ENCODE measurements around the gene ZNF326. TPM values are rescaled to one million over a fixed set of nuclear protein-coding genes. Genes with fewer than 3 reads are reported as not detected.
"Not testable (repeated sequence)": the region's sequence is repeated elsewhere in the genome, so short reads cannot be mapped to it uniquely, and the experiment has no call there.

Gene ZNF326
- polyA plus RNA-seq, 1 donor: 89.1 TPM

GRCh38 chr1:89996450-89997110 lies 1.7 kb downstream of the ZNF326 start:
- no peak for DNase-seq

DNA sequence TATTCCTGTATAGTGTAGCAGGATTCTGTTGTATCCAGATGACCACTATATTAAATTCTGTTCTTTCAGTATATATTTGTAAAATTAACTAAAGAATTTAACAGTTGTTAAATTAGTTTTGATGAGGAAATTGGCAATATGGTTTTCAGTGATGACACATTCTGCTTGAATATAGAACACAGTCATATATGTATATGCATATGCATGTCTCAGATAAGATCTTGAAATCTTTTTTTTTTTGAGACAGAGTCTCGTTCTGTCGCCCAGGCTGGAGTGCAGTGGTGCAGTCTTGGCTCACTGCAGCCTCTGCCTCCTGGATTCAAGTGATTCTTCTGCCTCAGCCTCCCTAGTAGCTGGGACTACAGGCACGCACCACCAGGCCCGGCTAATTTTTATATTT lies 2.2 kb downstream of the ZNF326 start:
- not testable (repeated sequence) for DNase-seq

GRCh38 chr1:89998306-89998705 lies 3.4 kb downstream of the ZNF326 start:
- no peak for DNase-seq

DNA sequence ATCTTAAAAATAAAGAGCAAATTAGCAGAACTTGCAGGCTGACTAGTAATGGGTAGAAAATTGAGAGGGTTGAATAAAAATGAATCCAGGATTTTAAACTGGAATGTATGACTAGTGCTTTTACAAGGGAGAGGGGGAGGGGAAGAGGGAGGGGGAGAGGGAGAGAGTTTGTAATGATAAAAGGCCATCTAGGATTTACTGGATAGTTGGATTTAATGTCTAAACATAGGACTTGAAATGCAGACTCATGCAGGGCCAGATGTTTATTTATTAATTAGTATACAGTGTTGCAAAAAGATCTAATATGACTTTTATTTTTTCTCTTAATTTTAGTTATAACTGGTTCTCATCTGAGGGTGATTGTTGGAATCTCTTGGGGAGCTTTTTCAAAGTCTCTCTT lies 4.3 kb downstream of the ZNF326 start:
- no peak for DNase-seq

- no peak for DNase-seq
Observed at GRCh38 chr1:89999628-90000027, 4.7 kb downstream of the ZNF326 start.

GRCh38 chr1:90000934-90001676 lies 6.2 kb downstream of the ZNF326 start:
- no peak for DNase-seq

- no peak for DNase-seq
Observed at GRCh38 chr1:90007979-90008404, 13.1 kb downstream of the ZNF326 start.

- DNase-seq: no peak
Observed at GRCh38 chr1:90012300-90012699, 17.4 kb downstream of the ZNF326 start.

DNA sequence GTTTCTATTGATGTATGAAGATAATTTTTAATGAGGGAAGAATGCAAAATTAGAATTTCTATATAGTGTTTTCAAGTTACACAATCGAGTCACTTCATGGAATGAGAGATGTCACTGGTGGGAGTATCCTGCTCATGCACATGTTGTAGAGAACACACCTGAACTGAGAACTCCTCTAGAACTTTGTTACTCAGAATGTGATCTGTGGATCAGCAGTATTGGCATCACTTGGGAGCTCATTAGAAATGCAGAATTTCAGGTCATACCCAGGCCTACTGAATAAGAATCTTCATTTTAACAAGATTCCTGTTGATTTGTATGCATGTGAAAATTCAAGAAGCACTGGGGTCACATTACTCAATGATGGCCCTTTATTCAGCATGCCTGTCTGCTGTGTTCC lies 28.8 kb downstream of the ZNF326 start:
- no peak for DNase-seq

DNA sequence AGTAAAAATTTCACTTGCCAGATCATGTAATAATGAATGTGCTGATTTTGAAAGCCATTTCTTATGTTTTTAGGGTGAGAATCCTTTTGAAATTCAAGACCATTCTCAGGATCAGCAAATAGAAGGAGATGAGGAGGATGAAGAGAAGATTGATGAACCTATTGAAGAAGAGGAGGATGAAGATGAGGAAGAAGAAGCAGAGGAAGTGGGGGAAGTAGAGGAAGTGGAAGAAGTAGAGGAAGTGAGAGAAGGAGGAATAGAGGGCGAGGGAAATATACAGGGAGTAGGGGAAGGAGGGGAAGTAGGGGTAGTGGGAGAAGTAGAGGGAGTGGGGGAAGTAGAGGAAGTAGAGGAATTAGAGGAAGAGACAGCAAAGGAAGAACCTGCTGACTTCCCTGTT lies 32.4 kb downstream of the ZNF326 start:
- no peak for DNase-seq

- no peak for DNase-seq
Observed at GRCh38 chr1:90039652-90040051, 44.7 kb downstream of the ZNF326 start.

GRCh38 chr1:90043586-90043985 lies 48.7 kb downstream of the ZNF326 start:
- no peak for DNase-seq

DNA sequence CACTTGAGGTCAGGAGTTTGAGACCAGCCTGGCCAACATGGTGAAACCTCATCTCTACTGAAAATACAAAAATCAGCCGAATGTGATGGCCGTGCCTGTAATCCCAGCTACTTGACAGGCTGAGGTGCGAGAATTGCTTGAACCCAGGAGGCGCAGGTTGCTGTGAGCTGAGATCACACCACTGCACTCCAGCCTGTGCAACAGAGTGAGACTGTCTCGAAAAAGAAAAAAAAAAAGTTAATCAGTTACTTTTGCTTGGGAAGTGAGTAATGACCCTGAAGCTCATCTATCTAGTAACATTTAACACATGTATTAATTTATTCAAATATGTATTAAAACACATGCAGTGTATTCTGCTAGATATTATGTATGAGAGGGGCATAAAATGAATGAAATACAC lies 49.4 kb downstream of the ZNF326 start:
- no peak for DNase-seq

GRCh38 chr1:90045853-90046563 lies 51.1 kb downstream of the ZNF326 start:
- no peak for DNase-seq

- no peak for DNase-seq
Observed at GRCh38 chr1:90046635-90047034, 51.7 kb downstream of the ZNF326 start.

DNA sequence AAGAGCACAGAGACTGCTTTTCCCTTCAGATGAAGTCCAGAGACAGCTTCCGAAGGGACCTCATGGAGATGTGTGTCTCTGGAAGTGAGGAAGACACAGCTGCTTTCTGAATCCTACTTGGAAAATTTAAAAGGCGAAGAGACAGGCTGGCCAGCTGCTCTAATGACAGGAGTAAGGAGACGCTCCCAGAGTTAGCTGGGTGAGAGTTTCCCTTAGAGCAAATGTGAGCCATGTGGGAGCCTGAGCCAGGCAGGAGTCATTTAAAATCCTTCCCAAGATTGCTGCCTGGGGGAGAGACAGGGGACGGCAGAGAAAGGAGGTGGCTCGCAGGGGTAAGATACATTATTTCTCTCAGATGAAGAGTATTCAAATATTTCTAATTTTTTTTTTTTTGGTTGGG lies 53.1 kb downstream of the ZNF326 start:
- no peak for DNase-seq

GRCh38 chr1:90062700-90063643 lies 68.1 kb downstream of the ZNF326 start:
- DNase-seq: not testable (repeated sequence)

DNA sequence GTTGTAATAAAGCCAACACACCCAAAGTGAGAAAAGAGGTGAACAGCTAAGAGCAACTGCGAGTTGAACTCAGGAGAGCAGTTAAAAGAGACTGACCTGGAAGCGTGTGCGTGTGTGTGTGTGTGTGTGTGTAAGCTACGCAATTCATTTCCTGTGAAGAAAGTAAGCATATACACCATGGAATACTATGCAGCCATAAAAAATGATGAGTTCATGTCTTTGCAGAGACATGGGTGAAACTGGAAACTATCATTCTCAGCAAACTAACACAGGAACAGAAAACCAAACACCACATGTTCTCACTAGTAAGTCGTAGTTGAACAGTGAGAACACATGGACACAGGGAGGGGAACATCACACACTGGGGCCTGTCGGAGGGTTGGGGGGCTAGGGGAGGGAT lies 69.2 kb downstream of the ZNF326 start:
- not testable (repeated sequence) for DNase-seq

GRCh38 chr1:90067194-90067931 lies 72.5 kb downstream of the ZNF326 start:
- DNase-seq: no peak

DNA sequence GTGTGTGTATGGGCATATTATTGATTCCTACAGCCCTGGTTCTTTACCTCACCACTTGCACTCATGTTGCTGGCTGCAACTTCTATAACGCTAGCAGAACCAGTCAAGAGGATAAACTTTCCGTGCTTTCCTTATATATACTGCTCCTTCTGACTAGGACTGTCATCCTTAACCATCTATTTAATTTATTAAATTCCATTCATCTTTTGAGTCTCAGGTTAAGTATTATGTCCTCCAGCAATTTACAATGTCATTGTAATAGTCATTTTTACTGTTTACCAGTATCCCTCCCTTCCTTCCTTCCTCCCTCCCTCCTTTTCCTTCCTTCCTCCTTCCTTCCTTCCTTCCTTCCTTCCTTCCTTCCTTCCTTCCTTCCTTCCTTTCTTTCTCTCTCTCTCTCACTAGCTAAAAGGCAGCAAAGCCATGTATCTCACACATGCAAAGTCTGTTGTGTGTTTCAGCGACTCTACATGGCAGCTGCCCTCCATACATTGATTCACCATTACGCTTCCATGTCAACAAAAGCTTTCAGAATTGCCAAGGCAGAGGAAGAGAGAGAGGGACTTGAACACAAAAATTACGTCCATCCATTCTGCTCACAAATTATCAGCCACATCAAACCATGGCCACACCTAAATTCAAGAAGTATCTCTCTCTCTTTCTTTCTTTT lies 73.8 kb downstream of the ZNF326 start:
- DNase-seq: no peak

GRCh38 chr1:90074137-90074536 lies 79.2 kb downstream of the ZNF326 start:
- DNase-seq: no peak
